Stimulated activated naive B cell treated with anti-CD40 and anti-IgM and Interleukin-4, amounts not matched to agents 10 μg/mL and 1 μg/mL and 100 μg/mL, for 72 hours (primary cell): ENCODE data around the gene SH2D3C.
A peak's percentile ranks its signal among the peaks of the same experiment; 100 is the strongest.
"Not testable (repeated sequence)": the region's sequence is repeated elsewhere in the genome, so short reads cannot be mapped to it uniquely, and the experiment has no call there.

Experiments used
- ATAC-seq, 2 donors: fragments of 150-1000 bp; cut with Tn5 transposase; replicated peaks; 2 replicates each; pipeline ENCODE4 v1.10.0; 2021; ENCODE audit warnings: moderate library complexity in 1 of 2
- DNase-seq: peaks from one replicate; pipeline ENCODE4 v3.0.0; 2021
- H3K27ac Mint-ChIP-seq: one replicate; pipeline ENCODE4 v1.8.0; 2022; ENCODE audit warnings: mild to moderate bottlenecking, mixed read lengths
- H3K27me3 Mint-ChIP-seq, 2 donors: one replicate each; pipeline ENCODE4 v1.8.0; 2022; ENCODE audit warnings: mixed read lengths in 2 of 2
- H3K36me3 Mint-ChIP-seq, 2 donors: one replicate each; pipeline ENCODE4 v1.8.0; 2022; ENCODE audit warnings: mixed read lengths in 2 of 2, mild to moderate bottlenecking in 1 of 2
- H3K4me1 Mint-ChIP-seq, 2 donors: one replicate each; pipeline ENCODE4 v1.8.0; 2022; ENCODE audit warnings: mixed read lengths in 2 of 2, mild to moderate bottlenecking in 1 of 2
- H3K4me3 Mint-ChIP-seq, 2 donors: one replicate each; pipeline ENCODE4 v1.8.0; 2022; ENCODE audit warnings: mild to moderate bottlenecking in 2 of 2, mixed read lengths in 2 of 2, moderate library complexity in 1 of 2
- H3K9me3 Mint-ChIP-seq, 2 donors: one replicate each; pipeline ENCODE4 v1.8.0; 2022; ENCODE audit warnings: mixed read lengths in 2 of 2, mild to moderate bottlenecking in 1 of 2

Gene SH2D3C

DNA sequence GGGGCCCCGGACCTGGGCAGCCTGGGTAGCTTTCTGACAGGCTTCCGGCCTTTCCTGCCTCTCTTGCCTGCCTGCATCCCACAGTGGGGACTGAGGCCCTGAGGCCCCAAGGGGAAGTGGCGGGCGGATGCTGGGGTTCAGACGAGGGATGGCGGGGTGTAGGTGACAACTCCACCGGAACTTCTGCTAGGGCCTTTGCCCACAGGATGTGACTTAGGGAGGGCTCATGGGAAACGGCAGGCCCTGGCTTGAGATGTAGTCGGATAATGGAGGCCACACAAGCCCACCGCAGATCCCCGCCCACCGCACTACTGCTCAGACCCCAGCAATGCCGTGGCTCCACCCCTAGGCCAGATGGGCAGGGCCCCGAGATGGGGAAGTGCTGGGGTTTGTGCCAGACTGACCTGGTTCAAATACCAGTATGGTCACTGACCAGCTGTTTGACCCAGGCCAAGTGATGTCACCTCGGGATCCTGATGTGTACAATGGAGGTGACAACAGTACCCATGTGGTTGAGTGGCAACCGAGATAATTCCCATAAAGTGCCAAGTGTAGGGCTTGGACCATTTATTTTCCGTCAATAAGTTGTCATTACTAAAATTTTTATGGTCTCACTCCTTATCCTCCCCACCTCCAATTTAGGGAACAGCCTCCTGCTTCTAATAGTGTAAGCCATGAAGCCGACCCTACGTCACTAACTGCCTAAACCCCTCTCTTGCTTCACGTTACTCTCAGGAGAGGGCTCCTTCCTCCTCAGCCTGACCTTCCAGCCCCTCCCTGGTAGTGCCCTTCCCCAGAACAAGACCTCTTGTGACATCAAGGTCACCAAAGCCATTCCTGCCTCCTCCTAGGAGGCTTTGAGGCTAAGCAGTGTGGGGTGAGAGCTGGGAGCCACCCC is 4.9 kb upstream of the SH2D3C start:
- Mint-ChIP-seq H3K36me3 (peaks cover 17 to 23% of the 10 kb centered on the region in 2 donors), H3K27me3 (no peaks in the 10 kb centered on the region), H3K9me3 (no peaks in the 10 kb centered on the region), H3K27ac (peak overlapping the region; percentile 98), H3K4me3 (peak overlapping the region; percentile 83), H3K4me1 (peaks cover 40 to 71% of the 10 kb centered on the region in 2 donors)
- ATAC-seq (peak in 1 of 2 donors; percentile 1), DNase-seq (peak; percentile 57)

DNA sequence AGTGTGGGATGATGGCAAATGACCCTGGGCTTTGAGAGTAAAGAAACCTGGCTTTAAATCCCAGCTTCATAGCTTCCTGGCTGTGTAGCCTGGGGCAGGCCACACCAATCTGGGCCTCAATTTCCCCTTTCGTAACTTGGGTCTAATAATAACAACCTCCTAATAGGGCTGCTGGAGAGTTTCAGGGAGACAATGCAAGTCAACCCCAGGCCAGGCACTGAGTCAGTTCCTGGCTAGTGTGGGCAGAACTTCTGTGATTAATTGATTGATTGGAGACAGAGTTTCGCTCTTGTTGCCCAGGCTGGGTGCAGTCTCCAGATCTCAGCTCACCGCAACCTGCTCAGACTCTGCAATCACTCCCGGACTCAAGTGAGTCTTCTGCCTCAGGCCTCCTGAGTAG is 3.3 kb upstream of the SH2D3C start:
- peak overlapping the region; percentile 75 for H3K27ac Mint-ChIP-seq
- H3K36me3 Mint-ChIP-seq: peaks cover 16% of the 10 kb centered on the region in 2 donors
- H3K9me3 Mint-ChIP-seq: no peaks in the 10 kb centered on the region
- DNase-seq (no peak), ATAC-seq (no peak)
- H3K4me3 Mint-ChIP-seq: no peak overlapping the region
- H3K4me1 Mint-ChIP-seq: peaks cover 34 to 66% of the 10 kb centered on the region in 2 donors
- H3K27me3 Mint-ChIP-seq: no peaks in the 10 kb centered on the region

DNA sequence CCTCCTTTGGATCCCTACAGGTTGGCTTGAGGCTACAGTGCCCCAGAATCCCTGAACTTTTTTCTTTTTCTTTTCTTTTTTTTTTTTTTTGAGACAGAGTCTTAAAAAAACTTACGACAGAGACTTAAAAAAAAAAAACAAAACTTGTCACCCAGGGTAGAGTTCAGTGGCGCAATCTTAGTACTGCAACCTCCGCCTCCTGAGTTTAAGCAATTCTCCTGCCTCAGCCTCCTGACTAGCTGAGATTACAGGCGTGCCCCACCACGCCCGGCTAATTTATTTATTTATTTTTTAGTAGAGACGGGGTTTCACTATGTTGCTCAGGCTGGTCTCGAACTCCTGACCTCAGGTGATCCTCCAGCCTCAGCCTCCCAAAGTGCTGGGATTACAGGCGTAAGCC is 2.4 kb upstream of the SH2D3C start:
- not testable (repeated sequence) for H3K4me3 Mint-ChIP-seq, H3K27me3 Mint-ChIP-seq, DNase-seq, ATAC-seq, H3K9me3 Mint-ChIP-seq
- H3K4me1 Mint-ChIP-seq: peaks cover 39 to 69% of the 10 kb centered on the region in 2 donors
- H3K36me3 Mint-ChIP-seq: peaks cover 14 to 17% of the 10 kb centered on the region in 2 donors
- H3K27ac Mint-ChIP-seq: peak overlapping the region; percentile 92

DNA sequence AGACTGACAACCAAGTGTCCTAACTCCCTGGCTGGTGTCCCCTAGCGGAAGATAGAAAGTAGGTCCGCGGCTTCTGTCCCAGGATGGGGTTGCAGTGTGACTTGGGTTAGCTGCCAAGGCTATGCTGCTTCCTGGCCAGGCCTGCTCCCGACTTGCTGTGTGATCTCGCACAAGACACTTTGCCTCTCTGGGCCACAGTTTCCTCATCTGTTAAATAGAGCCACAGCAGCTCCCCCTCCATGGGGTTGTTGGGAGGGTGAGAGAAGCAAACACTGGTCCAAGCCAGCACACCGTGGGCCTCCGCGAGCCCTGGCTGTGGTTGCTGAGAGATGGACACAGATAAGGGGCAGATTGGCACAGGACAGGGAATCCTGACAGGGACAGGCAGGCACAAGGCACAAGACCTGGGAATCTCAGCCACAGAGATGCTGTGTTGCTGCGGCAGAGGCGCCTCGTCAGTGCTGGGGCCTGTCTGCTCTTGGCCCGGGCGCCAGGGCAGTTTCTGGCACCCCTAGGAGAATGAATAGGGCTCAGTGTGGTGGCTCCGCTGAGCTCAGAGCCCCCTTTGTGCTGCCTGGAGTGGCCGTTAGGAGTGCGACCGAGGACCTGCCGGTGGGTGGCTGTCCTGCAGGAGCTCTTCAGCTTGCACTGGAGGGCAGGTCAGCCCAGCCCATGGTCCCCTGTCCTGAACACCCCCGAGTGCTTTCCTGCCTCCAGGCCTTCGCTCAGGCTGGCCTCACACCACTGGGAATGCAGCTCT is 1.8 kb upstream of the SH2D3C start:
- no peak for DNase-seq
- H3K4me3 Mint-ChIP-seq: no peak overlapping the region
- H3K36me3 Mint-ChIP-seq: peaks cover 14 to 17% of the 10 kb centered on the region in 2 donors
- H3K9me3 Mint-ChIP-seq: no peaks in the 10 kb centered on the region
- H3K27me3 Mint-ChIP-seq: no peaks in the 10 kb centered on the region
- H3K27ac Mint-ChIP-seq: peak overlapping the region; percentile 92
- peaks cover 39 to 69% of the 10 kb centered on the region in 2 donors for H3K4me1 Mint-ChIP-seq
- no peak for ATAC-seq

DNA sequence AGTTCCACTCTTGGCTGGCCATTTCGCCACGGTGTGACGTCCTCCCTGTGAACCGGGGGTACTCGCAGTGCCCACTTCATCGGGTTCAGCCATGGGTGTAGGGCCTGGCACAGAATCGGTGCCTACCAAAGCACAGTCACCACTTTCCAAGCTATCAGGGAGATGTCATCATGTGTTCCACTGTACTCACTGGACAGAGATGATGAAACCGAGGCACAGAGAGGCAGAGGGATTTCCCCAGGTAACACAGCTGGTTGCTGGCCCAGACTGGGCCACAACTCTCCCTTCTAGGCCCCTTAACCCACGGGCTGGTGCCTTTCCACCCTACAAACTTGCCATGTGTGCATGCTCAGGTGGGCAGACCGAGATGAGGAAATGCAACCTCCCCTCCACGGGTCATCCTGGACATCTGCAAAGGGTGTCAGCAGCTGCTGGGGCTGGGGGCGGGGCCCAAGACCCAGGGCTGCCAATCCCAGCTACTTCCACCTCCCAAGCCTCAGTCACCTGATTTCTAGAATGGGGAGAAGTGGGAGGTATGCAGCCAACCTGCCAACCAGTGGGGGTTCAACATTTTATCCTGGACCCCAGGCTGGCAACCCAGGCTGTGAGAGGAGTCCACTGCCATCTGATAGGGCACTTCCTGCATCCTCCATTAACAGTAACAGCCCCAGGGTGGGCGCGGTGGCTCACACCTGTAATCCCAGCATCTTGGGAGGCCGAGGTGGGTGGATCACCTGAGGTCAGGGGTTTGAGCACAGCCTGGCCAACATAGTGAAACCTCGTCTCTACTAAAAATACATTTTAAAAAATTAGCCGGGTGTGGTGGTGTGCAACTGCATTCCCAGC is 893 bp upstream of the SH2D3C start:
- Mint-ChIP-seq H3K27me3 (no peaks in the 10 kb centered on the region), H3K9me3 (no peaks in the 10 kb centered on the region), H3K36me3 (peaks cover 15 to 18% of the 10 kb centered on the region in 2 donors), H3K4me3 (peak overlapping the region; percentile 96 to 100), H3K4me1 (peaks cover 35 to 63% of the 10 kb centered on the region in 2 donors), H3K27ac (peak overlapping the region; percentile 92)
- peak; percentile 81 to 82 for ATAC-seq
- DNase-seq: peak; percentile 90

DNA sequence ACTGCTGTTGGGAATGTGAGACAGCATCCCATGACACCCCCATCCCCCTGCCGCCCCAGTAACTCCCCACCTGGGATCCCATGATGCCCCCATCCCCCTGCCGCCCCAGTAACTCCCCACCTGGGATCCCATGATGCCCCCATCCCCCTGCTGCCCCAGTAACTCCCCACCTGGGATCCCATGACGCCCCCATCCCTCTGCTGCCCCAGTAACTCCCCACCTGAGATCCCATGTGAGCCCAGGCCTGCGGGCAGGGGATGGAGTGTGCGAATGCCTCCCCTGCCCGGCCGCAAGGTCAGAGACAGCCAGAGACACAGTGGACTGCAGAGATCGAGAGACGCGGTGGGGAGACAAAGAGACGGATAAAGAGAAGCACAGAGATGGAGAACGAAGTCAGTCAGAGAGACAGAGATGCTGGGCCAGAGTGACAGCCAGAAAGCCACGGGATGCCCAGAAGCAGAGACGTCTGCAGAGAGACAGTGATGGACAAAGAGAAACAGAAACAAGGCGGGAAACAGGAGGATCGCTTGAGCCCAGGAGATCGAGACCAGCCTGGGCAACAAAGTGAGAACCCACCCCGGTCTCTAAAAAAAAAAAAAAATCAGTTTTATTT is 992 bp downstream of the SH2D3C start:
- no peak for ATAC-seq
- Mint-ChIP-seq H3K4me1 (peaks cover 28 to 58% of the 10 kb centered on the region in 2 donors), H3K27me3 (no peaks in the 10 kb centered on the region), H3K4me3 (peak overlapping the region; percentile 96 to 100), H3K9me3 (no peaks in the 10 kb centered on the region), H3K36me3 (peaks cover 19 to 26% of the 10 kb centered on the region in 2 donors), H3K27ac (peak overlapping the region; percentile 94)
- no peak for DNase-seq

DNA sequence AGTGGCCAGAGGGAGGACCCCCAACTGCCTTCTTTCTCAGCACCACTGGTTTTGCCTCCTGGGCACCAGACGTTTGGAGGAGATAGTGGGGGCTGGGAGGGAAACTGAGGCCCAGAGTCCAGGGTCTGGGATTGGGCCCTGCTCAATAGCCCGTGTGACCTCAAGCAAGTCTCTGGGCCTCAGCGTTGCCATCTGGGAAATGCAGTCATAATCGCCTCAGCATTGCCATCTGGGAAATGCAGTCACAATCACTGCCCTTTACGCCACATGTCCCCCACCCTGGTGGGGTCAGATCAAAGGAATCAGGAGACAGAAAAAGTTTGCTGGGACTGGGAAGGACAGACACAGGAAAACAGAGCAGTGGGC is 1.6 kb downstream of the SH2D3C start:
- Mint-ChIP-seq H3K4me1 (peaks cover 28 to 58% of the 10 kb centered on the region in 2 donors), H3K27ac (peak overlapping the region; percentile 94), H3K36me3 (peaks cover 19 to 26% of the 10 kb centered on the region in 2 donors), H3K9me3 (no peaks in the 10 kb centered on the region), H3K4me3 (peak overlapping the region; percentile 96 to 100), H3K27me3 (no peaks in the 10 kb centered on the region)
- no peak for ATAC-seq
- DNase-seq: no peak

DNA sequence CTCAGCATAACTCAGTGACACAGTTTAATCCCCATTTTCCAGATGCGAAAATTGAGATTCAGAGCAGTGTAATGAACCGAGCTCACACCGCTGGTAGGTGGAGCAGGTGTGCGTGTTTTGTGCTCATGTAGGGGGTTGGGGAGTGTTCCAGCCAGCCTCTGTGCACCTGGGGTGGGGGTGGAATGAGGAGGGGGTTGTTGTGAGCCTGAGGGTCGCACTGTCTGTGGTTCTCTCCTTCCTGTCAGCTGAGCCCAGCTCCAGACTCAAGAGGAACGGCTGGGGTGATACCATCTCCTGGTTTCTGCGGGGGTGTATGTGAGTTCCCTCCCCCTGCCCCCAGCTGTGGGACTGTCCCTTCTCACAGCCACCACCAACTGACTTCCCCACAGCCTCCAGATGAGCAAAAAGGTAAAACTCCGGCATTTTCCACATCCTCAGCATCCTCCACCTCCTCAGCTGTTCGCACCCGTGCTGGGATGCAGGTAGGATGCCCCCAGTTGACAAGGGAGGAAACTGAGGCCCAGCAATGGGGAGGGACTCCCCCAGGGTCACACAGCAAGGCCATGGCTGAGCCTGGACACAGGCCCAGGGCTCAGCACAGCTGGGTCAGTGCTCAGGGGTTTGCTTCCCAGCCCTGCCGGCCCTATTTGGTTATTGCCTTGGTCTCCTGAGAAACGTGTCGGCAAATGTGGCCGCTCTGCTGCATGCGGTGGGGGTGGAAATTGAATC is 2.1 kb downstream of the SH2D3C start:
- DNase-seq (peak; percentile 75), ATAC-seq (peak; percentile 42 to 50)
- Mint-ChIP-seq H3K9me3 (no peaks in the 10 kb centered on the region), H3K27ac (peak overlapping the region; percentile 94), H3K4me3 (peak overlapping the region; percentile 96 to 100), H3K36me3 (peaks cover 21 to 30% of the 10 kb centered on the region in 2 donors), H3K4me1 (peaks cover 25 to 64% of the 10 kb centered on the region in 2 donors), H3K27me3 (no peaks in the 10 kb centered on the region)

DNA sequence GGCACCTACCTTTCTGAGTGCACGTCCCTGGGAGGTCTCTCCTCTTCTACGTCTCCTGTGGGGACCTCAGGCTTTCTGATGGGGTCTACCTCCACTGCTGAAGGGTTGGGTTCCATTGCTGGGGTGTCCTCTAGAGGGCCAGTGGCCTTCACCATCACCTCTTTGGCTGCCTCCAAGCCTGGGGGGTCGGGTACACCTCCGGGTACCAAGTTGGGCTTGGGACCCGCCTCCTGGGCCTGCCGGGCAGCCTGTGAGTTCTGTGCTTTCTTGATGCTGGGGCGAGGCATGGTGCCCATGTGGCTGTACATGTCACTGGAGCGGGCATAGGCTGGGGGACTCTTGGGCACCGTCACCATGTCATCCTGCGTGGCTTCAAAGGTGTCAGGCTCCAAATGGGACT is 4.5 kb downstream of the SH2D3C start:
- H3K4me1 Mint-ChIP-seq: peaks cover 36 to 69% of the 10 kb centered on the region in 2 donors
- H3K27ac Mint-ChIP-seq: peak overlapping the region; percentile 43

DNA sequence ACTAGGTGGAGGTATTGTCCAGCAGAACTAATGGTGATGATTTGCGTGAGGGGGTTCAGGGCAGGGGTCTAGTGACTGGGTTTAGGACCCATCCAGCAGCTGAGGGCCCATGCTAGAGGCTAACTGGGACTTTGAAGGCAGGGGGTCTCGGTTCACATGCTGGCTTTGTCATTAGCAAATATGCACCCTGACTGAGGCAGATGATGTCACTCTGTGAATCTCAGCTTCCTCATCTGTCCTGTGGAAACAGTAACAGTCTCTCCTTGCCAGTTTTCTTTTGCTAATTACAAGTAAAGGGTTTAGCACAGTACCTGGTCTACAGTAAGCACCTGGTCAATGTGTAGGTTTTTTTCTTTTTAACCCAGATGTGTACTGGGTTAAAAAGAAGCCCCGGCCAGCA is 5.2 kb downstream of the SH2D3C start:
- DNase-seq: no peak
- Mint-ChIP-seq H3K4me1 (peaks cover 41 to 69% of the 10 kb centered on the region in 2 donors), H3K9me3 (no peaks in the 10 kb centered on the region), H3K4me3 (no peak overlapping the region), H3K36me3 (peaks cover 36 to 49% of the 10 kb centered on the region in 2 donors), H3K27ac (no peak overlapping the region), H3K27me3 (no peaks in the 10 kb centered on the region)
- ATAC-seq: no peak

More for the DNA sequence above, 4.5 kb downstream of the SH2D3C start:
- no peaks in the 10 kb centered on the region for H3K27me3 Mint-ChIP-seq
- DNase-seq (no peak), ATAC-seq (no peak)
- H3K36me3 Mint-ChIP-seq: peaks cover 35 to 43% of the 10 kb centered on the region in 2 donors
- H3K9me3 Mint-ChIP-seq: no peaks in the 10 kb centered on the region
- no peak overlapping the region for H3K4me3 Mint-ChIP-seq

DNA sequence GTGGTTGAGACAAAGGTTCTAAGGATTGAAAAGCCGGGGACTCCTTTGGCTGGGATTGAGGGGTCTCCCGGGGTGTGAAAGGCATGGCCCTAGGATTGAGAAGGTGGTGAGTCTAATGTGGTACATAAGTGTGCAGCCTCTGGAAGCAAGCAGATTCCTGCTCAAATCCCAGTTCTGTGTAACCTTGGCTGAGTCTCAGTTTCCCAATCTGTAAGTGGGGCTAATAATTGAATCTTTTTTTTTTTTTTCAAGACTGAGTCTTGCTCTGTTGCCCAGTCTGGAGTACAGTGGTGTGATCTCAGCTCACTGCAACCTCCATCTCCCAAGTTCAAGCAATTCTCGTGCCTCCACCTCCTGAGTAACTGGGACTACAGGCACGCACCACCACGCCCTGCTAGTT is 5.9 kb downstream of the SH2D3C start:
- ATAC-seq (no peak), DNase-seq (no peak)
- Mint-ChIP-seq H3K4me3 (no peak overlapping the region), H3K36me3 (peaks cover 35 to 47% of the 10 kb centered on the region in 2 donors), H3K4me1 (peaks cover 40 to 67% of the 10 kb centered on the region in 2 donors), H3K9me3 (no peaks in the 10 kb centered on the region), H3K27ac (no peak overlapping the region), H3K27me3 (no peaks in the 10 kb centered on the region)

DNA sequence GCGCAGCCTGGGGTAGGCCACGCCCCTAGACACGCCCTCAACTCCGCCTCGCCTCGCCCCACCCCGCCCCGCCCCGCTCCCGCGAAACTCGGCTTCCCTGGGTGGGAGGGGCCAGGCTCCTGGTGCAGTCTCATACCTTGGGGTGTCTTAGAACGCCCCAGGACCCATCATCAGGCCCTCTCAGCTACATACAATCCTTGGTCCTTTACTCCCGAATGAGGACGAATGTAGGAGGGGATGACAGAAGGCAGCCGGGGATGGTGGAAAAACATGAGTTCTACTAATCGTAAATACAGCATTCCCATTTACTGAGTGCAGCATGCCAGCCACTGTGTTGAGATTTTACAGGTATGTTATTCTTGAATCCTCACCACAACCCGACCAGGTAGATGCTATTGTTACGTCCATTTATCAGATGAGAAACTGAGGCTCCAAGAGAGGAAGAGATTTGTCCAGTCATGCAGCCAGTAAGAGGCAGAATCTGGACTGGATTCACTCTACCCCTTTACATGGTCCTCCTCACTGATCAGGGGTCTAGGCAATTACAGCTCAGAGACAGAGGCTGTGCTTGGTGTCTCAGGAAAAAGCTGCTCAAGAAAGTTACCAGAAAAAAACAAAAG is 6.8 kb downstream of the SH2D3C start:
- no peak for DNase-seq
- ATAC-seq: no peak
- peaks cover 44 to 70% of the 10 kb centered on the region in 2 donors for H3K4me1 Mint-ChIP-seq
- H3K36me3 Mint-ChIP-seq: peaks cover 41 to 47% of the 10 kb centered on the region in 2 donors
- no peaks in the 10 kb centered on the region for H3K9me3 Mint-ChIP-seq
- H3K27ac Mint-ChIP-seq: peak overlapping the region; percentile 95
- peak overlapping the region; percentile 92 to 99 for H3K4me3 Mint-ChIP-seq
- H3K27me3 Mint-ChIP-seq: no peaks in the 10 kb centered on the region
